CD14-positive monocyte (primary cell): ENCODE measurements around the gene DNLZ. TPM values are rescaled to one million over a fixed set of nuclear protein-coding genes. Genes with fewer than 3 reads are reported as not detected.

Source experiments
- DNase-seq, 3 donors: peaks; one replicate each; pipeline ENCODE4 v3.0.0-alpha.2; 2011 to 2022
- H2AFZ ChIP-seq: 2 replicates; pipeline ENCODE4 v1.6.0; 2012; ENCODE audit warnings: mild to moderate bottlenecking, low read depth, low read length, inconsistent platforms; ENCODE audit not compliant: insufficient read depth, poor library complexity, severe bottlenecking
- H3K27ac ChIP-seq, 2 donors: 1 replicate in 1 of 2; 2 replicates in 1 of 2; pipeline ENCODE4 v1.5.1; 2012 to 2013; ENCODE audit warnings: low read length in 2 of 2, control low read depth in 1 of 2, inconsistent platforms in 1 of 2, low read depth in 1 of 2, mild to moderate bottlenecking in 1 of 2
- H3K27me3 ChIP-seq, 2 donors: one replicate each; pipeline versions ENCODE4 v1.6.0 to v1.6.1; 2011 to 2013; ENCODE audit warnings: low read length in 2 of 2; ENCODE audit not compliant: control insufficient read depth in 2 of 2, insufficient read depth in 2 of 2
- H3K36me3 ChIP-seq, 2 donors: replicated peaks in 1 of 2; 1 replicate in 1 of 2; 2 replicates in 1 of 2; pipeline versions ENCODE4 v1.5.1 to v1.6.1; 2012 to 2013; ENCODE audit warnings: low read length in 2 of 2, control low read depth in 1 of 2, inconsistent platforms in 1 of 2, mild to moderate bottlenecking in 1 of 2; ENCODE audit not compliant: insufficient read depth in 2 of 2, control insufficient read depth in 1 of 2
- H3K4me1 ChIP-seq, 2 donors: 1 replicate in 1 of 2; 2 replicates in 1 of 2; pipeline versions ENCODE4 v1.5.1 to v1.6.1; 2012 to 2013; ENCODE audit warnings: low read length in 2 of 2, control low read depth in 1 of 2, inconsistent platforms in 1 of 2, mild to moderate bottlenecking in 1 of 2, moderate library complexity in 1 of 2; ENCODE audit not compliant: insufficient read depth in 2 of 2, control insufficient read depth in 1 of 2
- H3K4me2 ChIP-seq: replicated peaks from 2 replicates; pipeline ENCODE3; 2012; ENCODE audit warnings: low read length, moderate library complexity, mild to moderate bottlenecking; ENCODE audit not compliant: poor library complexity, severe bottlenecking; ENCODE audit errors: extremely low read depth
- H3K4me3 ChIP-seq, 3 experiments: fragments of 200-600 bp in 1 of 3; sonication (generic) in 1 of 3; replicated peaks in 1 of 3; 1 replicate in 2 of 3; 2 replicates in 1 of 3; pipeline ENCODE4 v1.5.1; 2011 to 2013; ENCODE audit warnings: low read length in 3 of 3, mild to moderate bottlenecking in 3 of 3, control low read depth in 2 of 3, low read depth in 2 of 3, inconsistent platforms in 1 of 3, moderate library complexity in 1 of 3
- H3K79me2 ChIP-seq: 2 replicates; pipeline ENCODE4 v1.6.0; 2012; ENCODE audit warnings: mild to moderate bottlenecking, control low read depth, inconsistent platforms, low read length, moderate library complexity; ENCODE audit not compliant: insufficient read depth
- H3K9ac ChIP-seq: 2 replicates; pipeline ENCODE4 v1.6.0; 2017; ENCODE audit warnings: low read length, mild to moderate bottlenecking; ENCODE audit not compliant: insufficient read depth, poor library complexity, severe bottlenecking
- H3K9me3 ChIP-seq, 2 donors: replicated peaks in 1 of 2; 1 replicate in 1 of 2; 2 replicates in 1 of 2; pipeline versions ENCODE4 v1.5.1 to v1.6.1; 2012 to 2013; ENCODE audit warnings: low read length in 2 of 2, control low read depth in 1 of 2; ENCODE audit not compliant: control insufficient read depth in 1 of 2, insufficient read depth in 1 of 2
- H4K20me1 ChIP-seq: 2 replicates; pipeline ENCODE4 v1.6.0; 2012; ENCODE audit warnings: mild to moderate bottlenecking, low read length, control low read depth, moderate library complexity; ENCODE audit not compliant: insufficient read depth
- H3K27ac Mint-ChIP-seq, 7 donors: one replicate each; pipeline ENCODE4 v1.8.0; 2020; ENCODE audit warnings: mild to moderate bottlenecking in 7 of 7, mixed read lengths in 7 of 7, moderate library complexity in 6 of 7, inconsistent platforms in 2 of 7
- H3K27me3 Mint-ChIP-seq, 3 donors: one replicate each; pipeline ENCODE4 v1.8.0; 2021 to 2022; ENCODE audit warnings: low read depth in 3 of 3, mild to moderate bottlenecking in 3 of 3, mixed read lengths in 3 of 3, moderate library complexity in 3 of 3, inconsistent platforms in 1 of 3
- H3K36me3 Mint-ChIP-seq, 2 donors: one replicate each; pipeline ENCODE4 v1.8.0; 2020; ENCODE audit warnings: mixed read lengths in 2 of 2, inconsistent platforms in 1 of 2, mild to moderate bottlenecking in 1 of 2
- H3K4me1 Mint-ChIP-seq: one replicate; pipeline ENCODE4 v1.8.0; 2020; ENCODE audit warnings: mild to moderate bottlenecking, mixed read lengths
- H3K4me3 Mint-ChIP-seq, 2 donors: one replicate each; pipeline ENCODE4 v1.8.0; 2020; ENCODE audit warnings: mild to moderate bottlenecking in 2 of 2, mixed read lengths in 2 of 2, moderate library complexity in 1 of 2
- H3K9me3 Mint-ChIP-seq, 7 donors: one replicate each; pipeline ENCODE4 v1.8.0; 2020 to 2022; ENCODE audit warnings: mixed read lengths in 7 of 7, mild to moderate bottlenecking in 6 of 7, moderate library complexity in 6 of 7, inconsistent platforms in 2 of 7
- CTCF ChIP-seq: fragments of 200-600 bp; IDR thresholded peaks from one replicate; pipeline ENCODE4 v1.8.0; 2022; ENCODE audit warnings: antibody characterized with exemption, mild to moderate bottlenecking
- WGBS: methylation state at CpG from one replicate; pipeline ENCODE4 v1.1.5; 2013; ENCODE audit warnings: missing lambda C conversion rate; ENCODE audit not compliant: insufficient coverage; 5-methylcytosine and 5-hydroxymethylcytosine counted together
- intact Hi-C, 2 donors: fragments of 100-400 bp; cut with micrococcal nuclease; formaldehyde crosslinking; loops; one replicate each; pipeline versions ENCODE4 v1.15.0 to v1.15.1; 2023
- polyA plus RNA-seq, 3 donors: library from polyadenylated mRNA; depleted of rRNA in 1 of 3; unstranded in 2 of 3; stranded (reverse) in 1 of 3; fragments of 300-500 nt in 2 of 3; fragments of >200 nt in 1 of 3; fragmentation: Illumina TruSeq in 2 of 3; gene quantifications; 1 replicate in 2 of 3; 2 replicates in 1 of 3; pipeline ENCODE4 v1.2.3, GENCODE V29; 2012 to 2021

The DNLZ gene
- polyA plus RNA-seq, 3 donors, result 5.1 to 20.5 (median 10.5) TPM

- Histone ChIP-seq H3K4me2 (no peak overlapping the region), H3K9ac (no peak overlapping the region), H2AFZ (no peak overlapping the region), H3K4me1 (no peaks in the 10 kb centered on the region), H3K36me3 (no peaks in the 10 kb centered on the region), H4K20me1 (no peaks in the 10 kb centered on the region), H3K79me2 (no peaks in the 10 kb centered on the region), H3K27ac (no peak overlapping the region), H3K4me3 (no peak overlapping the region), H3K9me3 (no peaks in the 10 kb centered on the region), H3K27me3 (no peaks in the 10 kb centered on the region)
- Mint-ChIP-seq H3K4me3 (no peak overlapping the region), H3K9me3 (no peaks in the 10 kb centered on the region), H3K4me1 (no peaks in the 10 kb centered on the region), H3K36me3 (no peaks in the 10 kb centered on the region), H3K27ac (no peak overlapping the region), H3K27me3 (peaks cover 0 to 3% (median 0%) of the 10 kb centered on the region in 3 donors)
- WGBS, result 95% methylated on average over 53 of the region's 54 CpGs
- no peak for TF ChIP-seq CTCF
- intact Hi-C loops, result no loop called here
- no peak for DNase-seq
These were observed 7.7 kb downstream of the DNLZ start for GRCh38 chr9:136355616-136356557.

GRCh38 chr9:136354592-136355085 lies 8.9 kb downstream of the DNLZ start:
- WGBS, result 95% methylated on average over 10 of the region's 17 CpGs
- Histone ChIP-seq H3K4me3 (no peak overlapping the region), H3K9me3 (no peaks in the 10 kb centered on the region), H3K27ac (no peak overlapping the region), H3K36me3 (no peaks in the 10 kb centered on the region), H3K4me2 (no peak overlapping the region), H3K27me3 (no peaks in the 10 kb centered on the region), H2AFZ (no peak overlapping the region), H3K4me1 (no peaks in the 10 kb centered on the region), H3K79me2 (no peaks in the 10 kb centered on the region), H4K20me1 (no peaks in the 10 kb centered on the region), H3K9ac (no peak overlapping the region)
- no peaks in the 10 kb centered on the region for H3K4me1 Mint-ChIP-seq
- no peaks in the 10 kb centered on the region for H3K9me3 Mint-ChIP-seq
- H3K4me3 Mint-ChIP-seq, result no peak overlapping the region
- H3K36me3 Mint-ChIP-seq, result no peaks in the 10 kb centered on the region
- DNase-seq, result no peak
- peaks cover 0 to 5% (median 1%) of the 10 kb centered on the region in 3 donors for H3K27me3 Mint-ChIP-seq
- TF ChIP-seq CTCF, result no peak
- intact Hi-C loops, result no loop called here
- H3K27ac Mint-ChIP-seq, result no peak overlapping the region
